WTC11 (cell line): ENCODE data around the gene EVC.

Source experiments
- GABPB1 ChIP-seq: sonication (generic); formaldehyde crosslinking; IDR thresholded peaks from 2 replicates; pipeline ENCODE4 v1.8.1; 2023; ENCODE audit warnings: mild to moderate bottlenecking, missing genetic modification reagents
- MYBL2 ChIP-seq: sonication (generic); formaldehyde crosslinking; IDR thresholded peaks from 2 replicates; pipeline ENCODE4 v1.8.1; 2023; ENCODE audit warnings: mild to moderate bottlenecking, moderate library complexity, missing genetic modification reagents
- NR2C2 ChIP-seq: sonication (generic); formaldehyde crosslinking; IDR thresholded peaks from 2 replicates; pipeline ENCODE4 v1.8.0; 2022; ENCODE audit warnings: mild to moderate bottlenecking, missing genetic modification reagents
- NR3C1 ChIP-seq: sonication (generic); formaldehyde crosslinking; conservative IDR thresholded peaks from 2 replicates; pipeline ENCODE4 v1.8.1; 2023; ENCODE audit warnings: low read depth, mild to moderate bottlenecking, missing genetic modification reagents
- ZNF219 ChIP-seq: sonication (generic); formaldehyde crosslinking; IDR thresholded peaks from 2 replicates; pipeline ENCODE4 v1.8.0; 2023; ENCODE audit warnings: missing genetic modification reagents, mild to moderate bottlenecking, borderline replicate concordance
- TF ChIP-seq, protein P1 (sequence below): fragments of 200-600 bp; IDR thresholded peaks from 2 replicates; pipeline ENCODE4 v1.8.0; 2022; ENCODE audit warnings: antibody characterized with exemption

DNA sequence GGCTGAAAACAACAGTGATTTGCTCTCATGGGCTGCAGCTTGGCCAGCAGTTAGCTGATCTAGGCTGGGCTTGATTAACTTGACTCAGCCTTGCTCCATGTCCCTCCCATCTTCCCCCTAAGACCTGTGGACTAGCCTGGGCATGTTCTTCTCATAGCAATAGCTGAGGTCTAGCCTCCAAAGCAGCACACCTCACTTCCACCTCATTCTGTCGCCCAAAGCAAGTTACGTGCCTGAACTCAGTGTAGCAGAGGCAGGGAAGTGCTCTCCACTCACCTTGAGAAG is 62.2 kb downstream of the EVC start:
- TF ChIP-seq NR2C2 (CRISPR knock-in tag), result no peak
- TF ChIP-seq, protein P1, sequence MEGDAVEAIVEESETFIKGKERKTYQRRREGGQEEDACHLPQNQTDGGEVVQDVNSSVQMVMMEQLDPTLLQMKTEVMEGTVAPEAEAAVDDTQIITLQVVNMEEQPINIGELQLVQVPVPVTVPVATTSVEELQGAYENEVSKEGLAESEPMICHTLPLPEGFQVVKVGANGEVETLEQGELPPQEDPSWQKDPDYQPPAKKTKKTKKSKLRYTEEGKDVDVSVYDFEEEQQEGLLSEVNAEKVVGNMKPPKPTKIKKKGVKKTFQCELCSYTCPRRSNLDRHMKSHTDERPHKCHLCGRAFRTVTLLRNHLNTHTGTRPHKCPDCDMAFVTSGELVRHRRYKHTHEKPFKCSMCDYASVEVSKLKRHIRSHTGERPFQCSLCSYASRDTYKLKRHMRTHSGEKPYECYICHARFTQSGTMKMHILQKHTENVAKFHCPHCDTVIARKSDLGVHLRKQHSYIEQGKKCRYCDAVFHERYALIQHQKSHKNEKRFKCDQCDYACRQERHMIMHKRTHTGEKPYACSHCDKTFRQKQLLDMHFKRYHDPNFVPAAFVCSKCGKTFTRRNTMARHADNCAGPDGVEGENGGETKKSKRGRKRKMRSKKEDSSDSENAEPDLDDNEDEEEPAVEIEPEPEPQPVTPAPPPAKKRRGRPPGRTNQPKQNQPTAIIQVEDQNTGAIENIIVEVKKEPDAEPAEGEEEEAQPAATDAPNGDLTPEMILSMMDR, result no peak
- TF ChIP-seq GABPB1 (CRISPR knock-in tag), result no peak
- TF ChIP-seq NR3C1, result no peak
- no peak for TF ChIP-seq ZNF219 (CRISPR knock-in tag)
- TF ChIP-seq MYBL2, result no peak
